Measurements from ENCODE around the gene PTPRT.

The PTPRT gene

DNA sequence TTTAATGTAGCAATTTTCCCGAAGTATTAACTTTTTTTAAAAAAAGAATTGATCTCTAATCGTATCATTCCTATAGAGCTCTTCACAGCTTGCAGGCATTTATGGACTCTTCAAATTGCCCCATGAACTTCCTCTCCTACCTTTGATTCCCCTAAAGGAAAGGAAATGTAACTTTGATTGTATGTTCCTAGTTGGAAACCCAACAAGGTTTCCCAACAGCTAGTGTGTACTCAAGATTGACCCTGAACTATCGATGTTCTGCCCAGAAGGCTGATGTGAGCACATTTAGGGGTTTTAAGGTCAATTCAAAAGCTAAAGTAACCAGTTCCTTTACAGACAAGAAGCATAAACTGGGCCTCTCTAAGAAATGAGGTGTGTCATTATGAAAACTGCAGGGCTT lies 491.7 kb downstream of the PTPRT start:
- no peak for DNase-seq

GRCh38 chr20:42690842-42691437 lies 498.8 kb downstream of the PTPRT start:
- DNase-seq = no peak

DNA sequence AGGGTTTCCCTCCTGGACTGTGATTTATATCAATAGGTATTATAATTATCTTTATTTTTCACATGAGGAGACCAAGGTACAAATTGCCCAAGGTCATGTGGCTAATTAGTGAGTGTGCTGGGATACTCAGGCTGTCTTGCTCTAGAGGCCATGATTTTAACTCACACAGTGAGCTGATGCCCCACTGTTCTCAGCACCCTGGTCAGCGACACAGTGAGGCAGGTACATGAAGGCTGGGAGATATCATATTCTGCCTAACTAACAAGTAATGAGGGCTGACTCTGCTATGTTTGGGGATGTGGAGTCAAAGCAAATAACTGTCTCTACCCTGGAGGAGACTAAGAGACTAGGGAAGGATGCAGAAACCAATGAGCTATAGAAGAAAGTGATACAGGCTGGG lies 501.1 kb downstream of the PTPRT start:
- no peak for DNase-seq

DNA sequence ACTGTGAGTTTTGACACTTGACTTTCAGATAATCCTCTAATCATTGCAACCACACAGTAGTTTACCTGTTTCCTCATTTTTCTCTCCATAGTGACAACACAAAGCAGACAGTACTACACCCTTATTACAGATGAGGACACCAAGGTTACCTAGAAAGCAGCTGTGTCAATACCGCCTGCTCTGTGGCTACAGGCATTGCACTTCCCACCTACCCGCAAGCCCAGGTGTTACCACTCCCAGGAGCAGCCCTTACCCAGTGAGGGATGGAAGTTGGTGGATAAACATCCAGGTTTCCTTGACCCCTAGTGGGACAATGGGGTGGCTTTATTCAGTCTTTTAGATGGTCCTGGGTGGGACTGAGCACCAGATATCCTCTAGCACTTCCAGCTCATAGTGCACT lies 503.6 kb downstream of the PTPRT start:
- peak; percentile 69 for DNase-seq

GRCh38 chr20:42678895-42679294 lies 510.8 kb downstream of the PTPRT start:
- DNase-seq = no peak

GRCh38 chr20:42656130-42656529 lies 533.6 kb downstream of the PTPRT start:
- no peak for DNase-seq

DNA sequence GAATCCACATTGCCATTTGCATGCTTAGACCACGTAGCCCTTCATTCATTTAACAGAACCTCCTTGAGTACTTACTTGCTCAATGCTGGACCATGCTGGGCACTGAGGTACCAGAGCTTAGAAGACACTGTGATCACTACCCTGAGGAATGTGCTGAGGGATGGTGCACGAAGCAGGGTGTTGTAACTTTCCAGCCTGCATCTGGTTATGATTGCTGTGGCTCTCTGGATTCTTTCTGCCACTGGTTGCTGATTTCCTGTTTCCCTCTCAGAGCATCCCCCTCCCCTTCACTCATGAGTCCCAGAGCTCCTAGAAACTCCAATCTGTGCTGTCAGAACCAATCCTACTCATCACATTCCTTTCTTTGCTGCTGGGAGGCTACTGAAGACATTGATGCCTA lies 537.4 kb downstream of the PTPRT start:
- no peak for DNase-seq

DNA sequence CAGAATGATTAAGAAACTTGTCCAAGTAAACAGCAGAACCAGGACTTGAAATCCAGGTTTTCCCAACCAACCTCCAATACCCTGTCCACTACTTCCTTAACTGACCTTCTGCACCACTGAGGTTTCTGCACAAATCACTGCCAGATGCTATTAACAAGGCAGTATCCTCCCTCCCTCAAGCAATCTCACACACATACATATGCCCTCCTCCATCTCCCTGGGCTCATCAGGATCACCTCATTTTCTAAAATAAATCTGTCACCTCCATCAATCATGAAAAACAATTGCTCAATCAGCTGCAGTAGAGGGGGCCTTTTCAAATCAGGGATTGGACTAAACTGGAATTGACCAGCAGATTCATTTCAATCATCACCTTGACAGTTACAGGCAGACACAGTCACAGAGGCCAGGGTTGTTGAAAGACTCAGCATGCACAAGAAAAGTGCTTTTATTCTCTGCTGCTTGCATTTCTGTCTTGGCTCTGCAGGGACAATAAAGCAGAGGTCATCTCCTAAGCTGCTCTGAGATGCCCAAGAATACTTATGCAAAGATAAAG lies 539.4 kb downstream of the PTPRT start:
- DNase-seq = no peak

DNA sequence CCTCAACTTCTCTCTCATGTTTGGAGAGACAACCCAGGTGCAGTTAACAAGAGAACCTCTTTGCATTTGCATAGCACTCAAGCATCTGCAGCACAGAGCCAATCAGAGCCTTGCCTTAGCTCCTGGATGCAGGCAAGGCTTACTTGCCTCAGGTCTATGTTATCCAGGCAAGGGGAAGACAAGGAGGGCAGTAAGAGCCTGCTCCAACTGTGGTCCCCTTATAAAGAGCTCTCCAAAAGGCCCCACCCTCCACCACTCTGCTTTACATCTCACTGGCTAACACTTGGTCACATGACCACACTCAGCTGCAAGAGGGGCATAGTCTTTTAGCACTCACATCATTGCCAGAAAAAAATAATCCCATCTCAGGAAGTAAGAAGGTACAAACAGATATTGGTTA lies 540.0 kb downstream of the PTPRT start:
- DNase-seq = no peak

DNA sequence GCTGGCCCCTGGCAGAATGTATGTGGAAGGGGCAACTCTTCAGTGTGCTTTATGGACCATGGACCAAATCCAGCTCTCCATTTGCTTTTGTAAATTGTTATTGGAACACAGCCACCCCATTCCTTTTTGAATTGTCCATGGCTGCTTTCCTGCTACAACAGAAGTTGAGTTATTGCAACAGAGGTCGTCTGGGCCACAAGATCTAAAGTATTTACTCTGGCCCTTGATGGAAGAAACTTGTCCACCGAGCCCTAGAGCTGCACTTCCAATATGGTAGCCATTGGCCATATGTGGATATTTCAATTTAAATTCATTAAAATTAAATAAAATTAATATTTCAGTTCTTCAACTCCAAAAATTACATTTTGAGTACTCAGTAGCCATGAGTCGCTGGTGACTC lies 543.5 kb downstream of the PTPRT start:
- peak; percentile 10 for DNase-seq

DNA sequence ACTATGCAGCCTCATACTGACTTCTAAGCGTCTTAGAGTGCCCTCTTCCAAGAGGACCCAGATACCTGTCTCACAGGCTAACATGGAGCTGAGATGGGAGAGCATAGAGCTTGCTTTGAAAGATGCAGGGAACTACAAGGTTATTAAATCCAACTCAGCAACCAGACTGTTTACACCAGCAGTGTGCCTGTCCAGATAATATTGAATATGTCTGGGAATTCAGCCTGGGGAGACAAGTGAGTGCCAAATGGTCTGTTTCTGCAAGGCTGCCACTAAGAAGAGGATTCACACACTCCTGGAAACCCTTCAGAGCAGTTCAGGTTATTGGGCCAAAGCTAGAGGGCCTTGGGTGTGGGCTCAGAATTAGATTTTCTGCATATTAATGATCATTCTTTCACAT lies 547.8 kb downstream of the PTPRT start:
- DNase-seq = no peak

GRCh38 chr20:42639140-42639539 lies 550.6 kb downstream of the PTPRT start:
- no peak for DNase-seq

GRCh38 chr20:42635699-42636411 lies 553.9 kb downstream of the PTPRT start:
- DNase-seq = no peak

GRCh38 chr20:42634156-42634555 lies 555.5 kb downstream of the PTPRT start:
- DNase-seq = no peak

DNA sequence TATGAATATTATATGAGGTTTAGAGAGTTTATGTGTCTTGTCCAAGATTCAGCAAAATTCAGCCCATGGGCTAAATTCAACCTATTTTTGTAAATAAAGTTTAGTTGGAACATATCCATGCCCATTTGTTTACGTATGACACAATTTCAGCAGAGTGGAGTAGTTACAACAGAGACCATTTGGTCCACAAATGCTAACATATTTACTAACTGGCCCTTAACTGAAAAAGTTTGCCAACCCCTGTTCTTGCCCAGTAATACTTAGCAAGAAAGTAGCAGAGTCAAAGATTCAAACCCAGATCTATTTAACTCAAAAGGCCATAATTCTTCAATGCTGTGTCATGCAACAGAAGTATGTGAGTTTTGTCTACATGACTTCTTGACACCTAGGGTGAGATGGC lies 561.0 kb downstream of the PTPRT start:
- DNase-seq = no peak

DNA sequence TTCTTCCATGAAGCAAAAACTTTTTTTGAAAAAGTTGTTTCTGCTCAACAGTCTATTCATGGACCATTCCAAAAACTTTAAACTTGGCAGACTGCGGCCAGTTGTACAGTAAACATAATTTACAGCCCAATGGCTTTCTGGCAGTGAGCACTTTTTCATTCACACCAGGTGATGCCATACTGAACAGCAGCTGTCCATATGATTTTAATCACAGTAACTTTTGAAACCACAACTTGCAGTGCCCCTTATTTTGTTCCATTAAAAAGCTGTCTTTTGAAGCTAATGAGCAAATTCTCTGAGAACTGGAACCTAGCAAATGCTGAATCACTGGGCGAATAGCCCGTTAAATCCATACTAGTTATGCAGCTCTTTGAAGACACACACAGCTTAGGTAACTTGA lies 576.6 kb downstream of the PTPRT start:
- DNase-seq = no peak

GRCh38 chr20:42611889-42612837 lies 577.5 kb downstream of the PTPRT start:
- no peak for DNase-seq

- no peak for DNase-seq
These were observed 578.3 kb downstream of the PTPRT start for GRCh38 chr20:42611423-42611822.

- no peak for DNase-seq
These were observed 579.6 kb downstream of the PTPRT start for GRCh38 chr20:42610070-42610469.

GRCh38 chr20:42609618-42610017 lies 580.1 kb downstream of the PTPRT start:
- no peak for DNase-seq

GRCh38 chr20:42604998-42605956 lies 584.4 kb downstream of the PTPRT start:
- no peak for DNase-seq

DNA sequence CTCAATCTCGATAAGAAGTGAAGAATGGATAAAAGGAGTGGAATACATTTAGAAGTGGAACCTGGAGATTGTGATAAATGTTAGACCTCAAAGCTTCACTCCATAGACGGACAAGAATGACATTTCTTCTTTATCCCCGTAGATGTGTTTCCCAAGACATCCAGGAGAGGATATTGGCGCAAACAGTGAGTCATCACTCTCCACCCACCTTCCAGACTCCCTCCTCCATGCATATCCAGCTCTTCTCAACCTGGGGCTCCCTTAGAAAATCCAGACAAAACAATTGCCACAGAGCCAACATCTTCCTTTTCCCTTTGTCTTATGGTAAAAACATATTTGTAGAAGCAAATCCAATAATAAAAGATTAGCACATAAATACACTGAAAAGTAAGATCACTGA lies 586.1 kb downstream of the PTPRT start:
- no peak for DNase-seq
